PC-9 (cell line): ENCODE measurements around the gene RPGRIP1L.

Experiments
- CTCF ChIP-seq: fragments of 200-600 bp; sonication (generic); conservative IDR thresholded peaks from 2 replicates; pipeline ENCODE4 v1.6.1; 2017; ENCODE audit warnings: mixed run types, antibody characterized with exemption, mild to moderate bottlenecking, moderate library complexity
- EZH2 ChIP-seq: fragments of 200-600 bp; sonication (generic); IDR thresholded peaks from 2 replicates; pipeline ENCODE4 v1.8.0; 2017; ENCODE audit warnings: antibody characterized with exemption, low read depth

- TF ChIP-seq CTCF (no peak), EZH2 (no peak)
Observed at GRCh38 chr16:53580038-53580802, 123.4 kb downstream of the RPGRIP1L start.
